Stimulated activated CD4-positive, alpha-beta T cell treated with anti-CD3 and anti-CD28 coated beads, Interleukin-4, amount 100 ng/mL, for 1 hour (primary cell): Measurements from ENCODE around the gene ATP6V1G3.
"Not testable (repeated sequence)": the region's sequence is repeated elsewhere in the genome, so short reads cannot be mapped to it uniquely, and the experiment has no call there.

ENCODE experiments used
- DNase-seq: peaks from one replicate; pipeline ENCODE4 v3.0.0-alpha.2; 2020

Gene ATP6V1G3

GRCh38 chr1:198496216-198497143 is 44.0 kb downstream of the ATP6V1G3 start:
- DNase-seq, result no peak

- no peak for DNase-seq
These were observed 44.8 kb downstream of the ATP6V1G3 start for GRCh38 chr1:198495631-198496030.

- DNase-seq, result no peak
These were observed 45.8 kb downstream of the ATP6V1G3 start for GRCh38 chr1:198494658-198495103.

GRCh38 chr1:198494139-198494538 is 46.3 kb downstream of the ATP6V1G3 start:
- DNase-seq, result no peak

GRCh38 chr1:198493329-198493728 is 47.2 kb downstream of the ATP6V1G3 start:
- DNase-seq, result no peak

- DNase-seq, result no peak
These were observed 47.6 kb downstream of the ATP6V1G3 start for GRCh38 chr1:198492872-198493271.

- DNase-seq, result no peak
These were observed 48.9 kb downstream of the ATP6V1G3 start for GRCh38 chr1:198491596-198491995.

GRCh38 chr1:198491028-198491427 is 49.5 kb downstream of the ATP6V1G3 start:
- no peak for DNase-seq

DNA sequence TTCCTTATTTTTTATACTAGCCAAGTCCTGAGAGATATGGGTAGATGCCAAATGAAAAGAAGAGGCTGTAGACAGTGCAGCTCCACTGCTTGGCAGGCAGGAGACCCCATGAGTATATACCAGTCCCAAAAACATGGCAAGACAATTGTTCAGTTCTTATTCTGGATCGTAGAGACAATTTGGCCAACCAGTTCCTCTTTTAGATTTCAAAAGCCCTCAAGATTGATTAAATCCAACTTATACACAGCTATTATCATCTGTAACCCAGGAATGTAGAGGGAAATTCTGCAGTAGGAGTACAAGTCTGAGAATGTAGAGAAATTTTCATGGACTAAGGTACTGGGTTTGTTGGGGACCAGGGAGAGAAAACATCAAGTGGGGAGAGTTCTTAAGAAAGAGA is 50.3 kb downstream of the ATP6V1G3 start:
- no peak for DNase-seq

GRCh38 chr1:198486903-198487302 is 53.6 kb downstream of the ATP6V1G3 start:
- no peak for DNase-seq

DNA sequence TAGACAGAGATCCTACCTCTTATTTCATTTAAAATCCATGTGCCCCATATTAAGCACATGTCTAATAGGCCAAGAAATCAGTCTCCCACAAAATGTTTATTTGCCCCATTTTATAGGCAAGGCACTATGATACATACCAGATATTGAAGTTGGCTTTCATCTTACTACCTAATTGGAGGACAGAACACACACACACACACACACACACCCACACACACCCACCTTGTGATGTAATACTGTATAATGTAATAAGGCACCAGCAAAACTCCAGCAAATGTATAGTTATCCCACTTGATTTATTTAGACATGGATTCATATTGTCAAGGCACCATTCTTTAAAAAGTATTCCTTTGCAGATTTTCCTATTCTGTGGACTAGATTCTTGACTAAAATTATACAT is 56.8 kb downstream of the ATP6V1G3 start:
- no peak for DNase-seq

GRCh38 chr1:198483006-198483405 is 57.5 kb downstream of the ATP6V1G3 start:
- DNase-seq, result no peak

DNA sequence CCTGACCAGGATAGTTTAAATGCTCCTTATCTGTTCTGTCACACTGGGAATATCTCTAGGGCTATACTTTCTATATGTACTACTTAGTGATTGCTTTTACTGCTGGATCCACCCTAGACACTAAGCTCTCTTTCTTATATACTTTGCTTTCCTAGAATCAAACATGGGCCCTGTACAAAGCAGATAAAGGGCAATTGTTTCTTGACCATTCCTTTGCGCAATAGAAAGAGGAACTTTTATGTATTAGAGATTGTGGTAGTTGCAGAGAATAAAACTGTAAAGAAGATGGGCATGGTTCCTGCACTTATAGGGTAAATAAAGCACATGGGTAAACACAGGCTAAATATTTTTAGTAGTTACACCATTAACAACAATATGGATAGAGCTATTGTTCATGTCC is 58.8 kb downstream of the ATP6V1G3 start:
- DNase-seq, result no peak

GRCh38 chr1:198480876-198481275 is 59.6 kb downstream of the ATP6V1G3 start:
- DNase-seq, result no peak

DNA sequence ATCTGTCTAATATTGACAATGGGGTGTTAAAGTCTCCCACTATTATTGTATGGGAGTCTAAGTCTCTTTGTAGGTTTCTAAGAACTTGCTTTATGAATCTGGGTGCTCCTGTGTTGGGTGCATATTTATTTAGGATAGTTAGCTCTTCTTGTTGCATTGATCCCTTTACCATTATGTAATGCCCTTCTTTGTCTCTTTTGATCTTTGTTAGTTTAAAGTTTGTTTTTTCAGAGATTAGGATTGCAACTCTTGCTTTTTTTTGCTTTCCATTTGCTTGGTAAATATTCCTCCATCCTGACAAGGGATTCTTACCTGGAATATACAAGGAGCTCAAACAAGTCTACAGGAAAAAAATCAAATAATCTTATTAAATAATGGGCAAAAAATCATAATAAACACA is 63.1 kb downstream of the ATP6V1G3 start:
- DNase-seq, result not testable (repeated sequence)
